Astrocyte (in vitro differentiated cells and primary cell): Measurements from ENCODE around the gene HDAC5. TPM values are rescaled to one million over a fixed set of nuclear protein-coding genes. Genes with fewer than 3 reads are reported as not detected.

Source experiments
- DNase-seq: peaks from one replicate; pipeline ENCODE4 v3.0.0-alpha.2; 2010; ENCODE audit warnings: low read depth
- FAIRE-seq: peaks from 2 replicates; lab custom pipeline; 2011; peaks lifted over from hg19 to GRCh38; lab: Jason Lieb, UNC
- H2AFZ ChIP-seq: 2 replicates; pipeline ENCODE4 v1.6.0; 2012; ENCODE audit warnings: low read depth, low read length, inconsistent platforms
- H3K27ac ChIP-seq: 2 replicates; pipeline ENCODE4 v1.5.1; 2011; ENCODE audit warnings: low read depth, low read length, inconsistent platforms
- H3K27me3 ChIP-seq: 2 replicates; pipeline ENCODE4 v1.6.0; 2011; ENCODE audit warnings: low read length, inconsistent platforms; ENCODE audit not compliant: insufficient read depth
- H3K36me3 ChIP-seq: 2 replicates; pipeline ENCODE4 v1.5.1; 2011; ENCODE audit warnings: low read length, inconsistent platforms; ENCODE audit not compliant: insufficient read depth
- H3K4me1 ChIP-seq: 2 replicates; pipeline ENCODE4 v1.5.1; 2011; ENCODE audit warnings: low read length, inconsistent platforms; ENCODE audit not compliant: insufficient read depth
- H3K4me2 ChIP-seq: 2 replicates; pipeline ENCODE4 v1.6.0; 2012; ENCODE audit warnings: low read length, inconsistent platforms
- H3K4me3 ChIP-seq: 2 replicates; pipeline ENCODE4 v1.5.1; 2011; ENCODE audit warnings: low read depth, mild to moderate bottlenecking, low read length, inconsistent platforms; ENCODE audit not compliant: insufficient read depth
- H3K79me2 ChIP-seq: 2 replicates; pipeline ENCODE4 v1.6.0; 2012; ENCODE audit warnings: mild to moderate bottlenecking, low read length, inconsistent platforms; ENCODE audit not compliant: insufficient read depth
- H3K9ac ChIP-seq: 2 replicates; pipeline ENCODE4 v1.6.0; 2012; ENCODE audit warnings: mild to moderate bottlenecking, low read length, inconsistent platforms
- H3K9me3 ChIP-seq: 2 replicates; pipeline ENCODE4 v1.5.1; 2012; ENCODE audit warnings: low read depth, mild to moderate bottlenecking, low read length, inconsistent platforms; ENCODE audit not compliant: insufficient read depth
- H4K20me1 ChIP-seq: 2 replicates; pipeline ENCODE4 v1.6.0; 2012; ENCODE audit warnings: low read length, inconsistent platforms; ENCODE audit not compliant: insufficient read depth
- H3K27ac Mint-ChIP-seq: one replicate; pipeline ENCODE4 v1.8.0; 2021; ENCODE audit warnings: mild to moderate bottlenecking, mixed read lengths; ENCODE audit not compliant: unreplicated experiment
- H3K27me3 Mint-ChIP-seq: one replicate; pipeline ENCODE4 v1.8.0; 2021; ENCODE audit warnings: low read depth, mixed read lengths; ENCODE audit not compliant: unreplicated experiment
- H3K36me3 Mint-ChIP-seq: one replicate; pipeline ENCODE4 v1.8.0; 2021; ENCODE audit warnings: low read depth, mixed read lengths; ENCODE audit not compliant: unreplicated experiment
- H3K4me1 Mint-ChIP-seq: one replicate; pipeline ENCODE4 v1.8.0; 2021; ENCODE audit warnings: low read depth, mixed read lengths; ENCODE audit not compliant: unreplicated experiment
- H3K4me3 Mint-ChIP-seq: one replicate; pipeline ENCODE4 v1.8.0; 2021; ENCODE audit warnings: mild to moderate bottlenecking, moderate library complexity, mixed read lengths; ENCODE audit not compliant: unreplicated experiment
- H3K9me3 Mint-ChIP-seq: one replicate; pipeline ENCODE4 v1.8.0; 2021; ENCODE audit warnings: mild to moderate bottlenecking, mixed read lengths; ENCODE audit not compliant: unreplicated experiment
- CTCF ChIP-seq: IDR thresholded peaks from 2 replicates; pipeline ENCODE4 v1.5.1; 2011; ENCODE audit warnings: low read depth, mild to moderate bottlenecking, inconsistent platforms, low read length, moderate library complexity; ENCODE audit not compliant: insufficient read depth
- EZH2 ChIP-seq: IDR thresholded peaks from 2 replicates; pipeline ENCODE4 v1.6.1; 2012; ENCODE audit warnings: mild to moderate bottlenecking, low read length, inconsistent platforms; ENCODE audit not compliant: insufficient read depth
- total RNA-seq: library from RNA; stranded (reverse); gene quantifications from 2 replicates; pipeline ENCODE4 v1.2.1, GENCODE V29; 2021

The HDAC5 gene
- total RNA-seq, 1 donor from 2014 or later: 18.7 TPM

DNA sequence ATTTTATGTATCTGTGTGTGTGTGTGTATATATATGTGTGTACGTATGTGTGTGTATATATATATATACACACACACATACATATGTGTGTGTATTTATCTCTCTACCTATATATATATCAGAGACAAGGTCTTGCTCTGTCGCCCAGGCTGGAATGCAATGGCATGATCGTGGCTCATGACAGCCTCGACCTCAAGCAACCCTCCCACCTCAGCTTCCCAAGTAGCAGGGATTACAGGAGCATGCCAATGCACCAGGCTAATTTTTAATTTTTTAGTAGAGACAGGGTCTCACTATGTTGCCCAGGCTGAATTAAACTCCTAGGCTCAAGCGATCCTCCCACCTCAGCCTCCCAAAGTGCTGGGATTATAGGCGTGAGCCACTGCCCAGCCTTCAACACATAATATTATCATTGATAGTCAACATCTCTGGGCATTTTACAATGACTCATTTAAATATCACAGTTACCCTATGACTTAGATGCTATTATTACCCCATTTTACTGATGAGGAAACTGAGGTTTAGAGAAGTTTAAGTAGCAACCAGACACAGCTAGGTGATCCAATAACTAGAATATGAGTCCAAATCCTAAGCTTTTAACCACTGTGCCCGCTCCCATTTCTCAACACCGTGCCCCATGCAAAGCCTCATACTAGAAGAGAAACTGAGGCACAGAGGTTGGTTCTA lies 28.6 kb downstream of the HDAC5 start:
- peaks cover 21% of the 10 kb centered on the region for H3K4me1 Mint-ChIP-seq
- peak overlapping the region; percentile 75 for H3K9ac ChIP-seq
- H3K27ac ChIP-seq: peak overlapping the region; percentile 93
- no peak overlapping the region for H2AFZ ChIP-seq
- no peaks in the 10 kb centered on the region for H3K27me3 Mint-ChIP-seq
- H3K27ac Mint-ChIP-seq: peak overlapping the region; percentile 80
- no peaks in the 10 kb centered on the region for H3K9me3 Mint-ChIP-seq
- H3K4me2 ChIP-seq: peak overlapping the region; percentile 79
- H3K4me1 ChIP-seq: peaks cover 20% of the 10 kb centered on the region
- no peaks in the 10 kb centered on the region for H4K20me1 ChIP-seq
- H3K79me2 ChIP-seq: no peaks in the 10 kb centered on the region
- H3K4me3 Mint-ChIP-seq: peak overlapping the region; percentile 20
- H3K36me3 ChIP-seq: peaks cover 3% of the 10 kb centered on the region
- H3K27me3 ChIP-seq: no peaks in the 10 kb centered on the region
- DNase-seq: no peak
- H3K9me3 ChIP-seq: no peaks in the 10 kb centered on the region
- no peak for FAIRE-seq
- no peak for TF ChIP-seq EZH2
- TF ChIP-seq CTCF: no peak
- peaks cover 2% of the 10 kb centered on the region for H3K36me3 Mint-ChIP-seq
- H3K4me3 ChIP-seq: no peak overlapping the region

GRCh38 chr17:44093231-44093900 lies 30.1 kb downstream of the HDAC5 start:
- Mint-ChIP-seq H3K27ac (no peak overlapping the region), H3K27me3 (no peaks in the 10 kb centered on the region), H3K4me3 (no peak overlapping the region), H3K36me3 (peaks cover 6% of the 10 kb centered on the region), H3K4me1 (peaks cover 24% of the 10 kb centered on the region), H3K9me3 (no peaks in the 10 kb centered on the region)
- Histone ChIP-seq H3K27me3 (no peaks in the 10 kb centered on the region), H3K9me3 (no peaks in the 10 kb centered on the region), H4K20me1 (no peaks in the 10 kb centered on the region), H3K4me3 (no peak overlapping the region), H3K4me1 (peaks cover 20% of the 10 kb centered on the region), H3K9ac (no peak overlapping the region), H3K27ac (no peak overlapping the region), H2AFZ (no peak overlapping the region), H3K4me2 (no peak overlapping the region), H3K79me2 (no peaks in the 10 kb centered on the region), H3K36me3 (peaks cover 3% of the 10 kb centered on the region)
- DNase-seq: no peak
- no peak for FAIRE-seq
- TF ChIP-seq EZH2 (no peak), CTCF (no peak)

DNA sequence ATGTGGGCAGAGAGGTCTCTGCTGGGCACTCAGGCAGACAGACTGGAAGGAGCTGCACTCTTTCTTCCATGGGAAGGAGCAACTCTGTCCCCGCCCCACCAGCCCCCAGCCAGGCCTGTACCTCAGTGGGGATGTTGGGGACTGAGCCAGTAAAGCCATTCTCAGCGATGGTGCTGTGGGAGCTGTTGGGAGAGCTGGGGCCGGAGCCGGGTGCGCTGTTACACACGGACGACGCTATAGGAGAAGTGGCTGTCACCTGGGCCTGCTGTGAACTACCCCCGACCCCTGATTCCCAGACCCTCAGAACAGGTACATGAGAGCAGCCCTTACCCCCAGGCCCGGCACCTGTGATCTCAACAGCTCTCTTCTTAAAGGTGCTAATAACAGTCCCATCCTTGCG lies 31.4 kb downstream of the HDAC5 start:
- peaks cover 3% of the 10 kb centered on the region for H3K36me3 ChIP-seq
- no peak overlapping the region for H2AFZ ChIP-seq
- H3K27me3 ChIP-seq: no peaks in the 10 kb centered on the region
- no peak overlapping the region for H3K4me3 ChIP-seq
- H3K27ac ChIP-seq: no peak overlapping the region
- no peak overlapping the region for H3K27ac Mint-ChIP-seq
- H3K9ac ChIP-seq: no peak overlapping the region
- peaks cover 22% of the 10 kb centered on the region for H3K4me1 ChIP-seq
- no peak overlapping the region for H3K4me2 ChIP-seq
- peaks cover 6% of the 10 kb centered on the region for H3K36me3 Mint-ChIP-seq
- no peak for FAIRE-seq
- no peaks in the 10 kb centered on the region for H4K20me1 ChIP-seq
- H3K9me3 Mint-ChIP-seq: no peaks in the 10 kb centered on the region
- TF ChIP-seq CTCF (no peak), EZH2 (no peak)
- H3K27me3 Mint-ChIP-seq: no peaks in the 10 kb centered on the region
- no peaks in the 10 kb centered on the region for H3K79me2 ChIP-seq
- no peaks in the 10 kb centered on the region for H3K9me3 ChIP-seq
- no peak overlapping the region for H3K4me3 Mint-ChIP-seq
- peaks cover 36% of the 10 kb centered on the region for H3K4me1 Mint-ChIP-seq
- no peak for DNase-seq
